Measurements from ENCODE around the gene AGAP1. TPM values are rescaled to one million over a fixed set of nuclear protein-coding genes. Genes with fewer than 3 reads are reported as not detected.

AGAP1 gene
- total RNA-seq, 3 donors from 2014 or later (not counting 1 experiment from before 2014, with no cell fraction given): 42.0 to 56.4 (median 45.7) TPM

GRCh38 chr2:235850289-235850688, 356.4 kb downstream of the AGAP1 start:
- H3K4me1 ChIP-seq (ENCODE audit: control insufficient read depth, insufficient read depth, low read length): no peaks in the 10 kb centered on the region
- DNase-seq (no peak), ATAC-seq (no peak)
- H3K27me3 ChIP-seq (ENCODE audit: control insufficient read depth, insufficient read depth, low read length): no peaks in the 10 kb centered on the region
- Mint-ChIP-seq H3K9me3 (no peaks in the 10 kb centered on the region), H3K27me3 (ENCODE audit: low read depth in 2 of 2) (no peaks in the 10 kb centered on the region), H3K4me3 (no peak overlapping the region), H3K27ac (peak overlapping the region in 1 of 2 donors; percentile 22), H3K36me3 (no peaks in the 10 kb centered on the region), H3K4me1 (peaks cover 8 to 11% of the 10 kb centered on the region in 2 donors)
- no peaks in the 10 kb centered on the region for H3K36me3 ChIP-seq (ENCODE audit: control insufficient read depth, insufficient read depth, low read length)
- no peak for TF ChIP-seq CTCF (IDR thresholded peaks at IDR 0.05)
- 90% methylated on average over 5 of the region's 5 CpGs for WGBS (ENCODE audit: insufficient coverage)
- H3K9me3 ChIP-seq (ENCODE audit: control insufficient read depth, insufficient read depth, low read length): no peaks in the 10 kb centered on the region
- no peak overlapping the region for H3K4me3 ChIP-seq (ENCODE audit: low read length)
- intact Hi-C loops (cut with micrococcal nuclease): no loop called here
- H3K27ac ChIP-seq (ENCODE audit: low read length): no peak overlapping the region

- Mint-ChIP-seq H3K27me3 (ENCODE audit: low read depth in 2 of 2) (no peaks in the 10 kb centered on the region), H3K4me3 (no peak overlapping the region), H3K9me3 (no peaks in the 10 kb centered on the region), H3K27ac (no peak overlapping the region), H3K4me1 (peaks cover 8 to 11% of the 10 kb centered on the region in 2 donors), H3K36me3 (no peaks in the 10 kb centered on the region)
- no peak overlapping the region for H3K4me3 ChIP-seq (ENCODE audit: low read length)
- intact Hi-C loops (cut with micrococcal nuclease): no loop called here
- ATAC-seq: no peak
- no peak overlapping the region for H3K27ac ChIP-seq (ENCODE audit: low read length)
- H3K27me3 ChIP-seq (ENCODE audit: control insufficient read depth, insufficient read depth, low read length): no peaks in the 10 kb centered on the region
- DNase-seq: no peak
- H3K36me3 ChIP-seq (ENCODE audit: control insufficient read depth, insufficient read depth, low read length): no peaks in the 10 kb centered on the region
- TF ChIP-seq CTCF (IDR thresholded peaks at IDR 0.05): no peak
- no peaks in the 10 kb centered on the region for H3K9me3 ChIP-seq (ENCODE audit: control insufficient read depth, insufficient read depth, low read length)
- no peaks in the 10 kb centered on the region for H3K4me1 ChIP-seq (ENCODE audit: control insufficient read depth, insufficient read depth, low read length)
- 92% methylated on average over 13 of the region's 13 CpGs for WGBS (ENCODE audit: insufficient coverage)
Observed at GRCh38 chr2:235850771-235851551, 357.1 kb downstream of the AGAP1 start.

- no peak for DNase-seq
- Histone ChIP-seq H3K4me3 (ENCODE audit: low read length) (no peak overlapping the region), H3K27me3 (ENCODE audit: control insufficient read depth, insufficient read depth, low read length) (no peaks in the 10 kb centered on the region), H3K36me3 (ENCODE audit: control insufficient read depth, insufficient read depth, low read length) (no peaks in the 10 kb centered on the region), H3K4me1 (ENCODE audit: control insufficient read depth, insufficient read depth, low read length) (no peaks in the 10 kb centered on the region), H3K27ac (ENCODE audit: low read length) (no peak overlapping the region), H3K9me3 (ENCODE audit: control insufficient read depth, insufficient read depth, low read length) (no peaks in the 10 kb centered on the region)
- H3K9me3 Mint-ChIP-seq: no peaks in the 10 kb centered on the region
- WGBS (ENCODE audit: insufficient coverage): 94% methylated on average over 25 of the region's 26 CpGs
- ATAC-seq: no peak
- no peak overlapping the region for H3K27ac Mint-ChIP-seq
- no peak overlapping the region for H3K4me3 Mint-ChIP-seq
- intact Hi-C loops (cut with micrococcal nuclease): no loop called here
- no peaks in the 10 kb centered on the region for H3K36me3 Mint-ChIP-seq
- no peak for TF ChIP-seq CTCF (IDR thresholded peaks at IDR 0.05)
- H3K4me1 Mint-ChIP-seq: peaks cover 8 to 11% of the 10 kb centered on the region in 2 donors
- no peaks in the 10 kb centered on the region for H3K27me3 Mint-ChIP-seq (ENCODE audit: low read depth in 2 of 2)
Observed at GRCh38 chr2:235851828-235852525, 358.1 kb downstream of the AGAP1 start.

Measured in natural killer cell (primary cell).